Measurements from ENCODE around the gene LRRC34.

LRRC34 gene

DNA sequence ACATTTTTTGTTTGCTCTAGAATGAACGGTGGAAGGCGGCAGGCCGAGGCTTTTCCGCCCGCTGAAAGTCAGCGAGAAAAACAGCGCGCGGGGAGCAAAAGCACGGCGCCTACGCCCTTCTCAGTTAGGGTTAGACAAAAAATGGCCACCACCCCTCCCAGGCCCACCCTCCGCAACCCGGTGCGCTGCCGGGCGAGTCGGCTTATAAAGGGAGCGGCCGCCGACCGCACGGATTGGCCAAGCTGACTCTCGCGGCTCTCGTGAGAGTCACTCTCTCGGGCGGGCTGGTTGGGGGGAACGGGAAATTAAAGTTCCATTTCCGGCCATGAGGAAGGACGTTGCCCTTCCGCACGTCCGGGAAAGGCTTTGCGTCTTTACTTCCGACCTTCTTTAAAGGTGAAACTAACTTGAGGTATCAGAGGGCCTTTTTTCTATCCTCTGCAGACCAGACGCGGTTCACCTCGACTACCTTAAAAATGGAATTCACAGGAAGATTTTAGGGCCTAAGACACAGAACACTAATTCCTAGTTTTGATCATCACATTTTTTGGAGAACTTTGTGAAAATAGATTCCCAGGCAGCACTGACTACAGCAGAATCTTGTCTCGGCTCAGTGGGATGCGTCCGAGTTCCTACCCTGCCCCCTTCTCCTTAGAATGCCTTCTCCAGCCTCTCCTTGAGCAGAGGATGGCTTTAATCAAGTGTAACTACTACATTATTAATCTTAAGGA lies 47.7 kb downstream of the LRRC34 start, which contains the start of gene TERC:
Gene TERC (minus strand): TSS at position 179 of the 731 bp plus-strand sequence.
- DNase-seq (ENCODE audit: low spot score), result peak; percentile 92

- peak; percentile 54 for DNase-seq (ENCODE audit: low spot score)
Measured at GRCh38 chr3:169764312-169764881, 48.3 kb downstream of the LRRC34 start.

DNA sequence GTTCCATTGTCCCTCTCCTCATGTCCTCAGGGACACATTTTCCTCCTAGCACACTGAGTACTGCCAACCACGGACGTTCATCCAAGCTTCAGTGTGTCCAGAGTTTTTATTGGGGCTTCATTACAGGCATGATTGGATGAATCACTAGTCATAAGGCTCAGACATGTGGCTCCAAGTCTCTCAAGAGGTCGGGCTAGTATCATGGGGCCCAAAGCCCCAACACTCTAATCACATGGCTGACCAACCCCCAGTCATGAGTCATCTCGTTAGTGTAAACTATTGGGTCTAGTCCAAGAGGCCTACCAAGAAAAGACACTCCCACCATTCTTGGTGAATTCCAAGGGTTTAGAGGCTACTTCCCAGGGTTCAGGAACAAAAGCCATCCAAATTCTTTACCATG lies 52.2 kb downstream of the LRRC34 start:
- peak; percentile 65 for DNase-seq (ENCODE audit: low spot score)

GRCh38 chr3:169759256-169759655 lies 53.4 kb downstream of the LRRC34 start:
- DNase-seq (ENCODE audit: low spot score), result no peak

DNA sequence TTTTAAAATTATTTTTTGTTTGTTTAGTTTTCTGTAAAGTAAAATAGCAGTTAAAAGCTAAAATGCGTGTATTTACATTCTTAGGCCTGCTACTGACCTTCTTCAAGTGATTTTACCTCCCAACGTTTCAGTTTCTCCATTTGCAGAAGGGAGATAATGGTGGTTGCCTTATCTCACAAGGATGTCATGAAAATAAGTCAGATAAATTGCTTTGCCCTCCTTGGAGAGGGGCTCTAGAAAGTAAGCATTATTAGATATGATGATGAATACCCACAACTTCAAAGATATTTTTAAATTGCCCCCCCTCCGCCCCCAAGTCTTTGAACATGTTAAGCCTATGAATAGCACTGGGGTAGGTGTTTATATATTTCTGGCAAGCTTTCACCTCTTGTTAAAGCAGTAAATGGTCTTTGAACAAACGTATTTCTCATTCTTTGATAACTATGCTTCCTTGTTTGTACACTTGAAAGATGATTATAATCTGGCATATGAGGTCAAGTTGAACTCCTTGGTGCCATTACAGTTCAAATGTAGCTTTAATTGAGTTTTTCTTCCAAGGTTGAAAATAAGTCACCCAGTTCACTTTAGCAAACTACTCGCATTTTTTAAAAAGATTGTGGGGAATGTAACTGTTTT lies 54.2 kb downstream of the LRRC34 start:
- peak; percentile 21 for DNase-seq (ENCODE audit: low spot score)

DNA sequence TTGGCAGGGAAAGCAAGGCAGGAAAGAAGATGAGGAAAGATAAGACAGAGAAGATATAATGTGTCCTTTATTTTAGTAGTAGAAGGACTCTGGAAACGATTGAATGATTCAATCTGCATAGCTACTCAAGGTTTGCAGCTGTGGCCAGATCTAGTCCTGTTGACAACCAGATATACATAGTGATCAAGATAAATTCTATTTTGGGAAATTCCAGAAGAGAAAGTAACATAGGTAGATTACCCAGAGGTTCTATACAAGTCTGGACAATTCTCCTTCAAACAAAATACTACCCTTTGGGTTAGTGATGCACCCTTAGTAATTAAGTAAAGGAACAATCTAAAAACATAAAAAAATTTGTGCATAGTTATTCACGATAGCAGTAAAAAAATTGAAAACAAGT lies 57.2 kb downstream of the LRRC34 start:
- DNase-seq (ENCODE audit: low spot score), result no peak

DNA sequence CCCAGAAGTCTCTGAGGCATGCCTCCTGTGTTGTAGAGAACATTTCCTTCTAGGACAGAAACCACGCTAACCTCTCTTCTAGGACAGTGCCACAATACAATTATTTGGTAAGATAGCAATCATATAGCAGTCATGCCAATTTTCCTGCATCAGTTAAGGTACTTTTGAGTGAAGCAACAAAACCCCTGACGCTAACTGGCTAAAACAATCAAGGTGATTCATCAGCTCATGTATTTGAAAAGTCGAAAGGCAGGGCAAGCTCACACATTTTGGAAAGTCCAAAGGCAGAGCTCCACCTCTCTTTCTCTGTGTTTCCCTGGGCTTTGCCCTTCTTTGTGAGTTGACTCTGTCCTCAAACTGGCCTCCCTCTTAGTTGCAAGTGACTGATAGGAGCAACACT lies 58.0 kb downstream of the LRRC34 start:
- no peak for DNase-seq (ENCODE audit: low spot score)

DNA sequence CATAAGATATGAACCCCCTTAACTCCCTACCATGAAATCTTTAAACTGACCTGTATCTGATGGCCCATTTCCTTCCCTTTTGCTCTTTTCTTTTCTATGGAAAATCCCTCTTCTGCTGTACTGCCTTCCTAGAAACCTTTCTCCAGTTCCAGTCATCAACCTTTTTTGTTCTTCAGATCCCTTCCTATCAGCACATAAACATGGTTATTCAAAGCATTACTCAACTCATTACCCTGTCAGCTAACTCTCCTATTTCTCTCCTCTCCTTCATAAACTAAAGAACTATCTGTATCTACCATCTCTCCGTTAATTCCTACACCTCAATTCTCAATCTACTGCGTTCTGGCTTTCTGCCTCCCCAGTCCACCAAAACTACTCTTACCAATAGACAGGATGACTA lies 60.8 kb downstream of the LRRC34 start:
- DNase-seq (ENCODE audit: low spot score), result no peak

GRCh38 chr3:169750665-169751064 lies 62.0 kb downstream of the LRRC34 start:
- DNase-seq (ENCODE audit: low spot score), result no peak

DNA sequence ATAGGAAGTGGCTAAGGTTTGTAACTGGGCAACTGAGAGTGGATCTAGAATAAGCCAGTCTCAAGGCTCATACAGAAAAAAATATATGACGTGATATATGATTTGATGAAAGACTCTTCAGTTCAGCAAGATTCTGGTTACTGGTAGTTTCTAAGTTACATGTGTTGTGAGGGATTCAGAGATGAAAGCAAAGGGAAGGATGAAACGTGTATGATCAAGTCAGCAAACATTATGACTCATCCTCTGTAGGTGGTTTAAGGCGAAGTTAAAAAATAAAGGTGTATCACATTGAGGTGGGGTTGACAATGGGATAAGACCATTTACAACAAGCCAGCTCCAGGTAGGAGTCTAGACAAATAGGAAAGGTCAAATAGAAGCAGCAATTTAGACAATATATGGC lies 64.0 kb downstream of the LRRC34 start:
- peak; percentile 49 for DNase-seq (ENCODE audit: low spot score)

- DNase-seq (ENCODE audit: low spot score), result no peak
Measured at GRCh38 chr3:169746924-169747323, 65.8 kb downstream of the LRRC34 start.

- no peak for DNase-seq (ENCODE audit: low spot score)
Measured at GRCh38 chr3:169744366-169745054, 68.2 kb downstream of the LRRC34 start.
